Esophagus squamous epithelium (tissue), 5 donors: ENCODE data around the gene CDKAL1. TPM values are rescaled to one million over a fixed set of nuclear protein-coding genes. Genes with fewer than 3 reads are reported as not detected.

Experiments
- DNase-seq: peaks from one replicate; lab custom pipeline; 2025; lab: John Stamatoyannopoulos, UW
- H3K27ac ChIP-seq, 4 donors: fragments of 200-600 bp; sonication (generic); one replicate each; pipeline ENCODE4 v1.5.1; 2016 to 2019; ENCODE audit warnings: mild to moderate bottlenecking in 1 of 4
- H3K27me3 ChIP-seq, 4 donors: fragments of 200-600 bp; sonication (generic); 1 replicate in 3 of 4; 2 replicates in 1 of 4; pipeline versions ENCODE4 v1.5.1 to v1.6.0; 2017 to 2021; ENCODE audit warnings: antibody characterized with exemption in 1 of 4
- H3K36me3 ChIP-seq, 3 donors: fragments of 200-600 bp; sonication (generic); one replicate each; pipeline ENCODE4 v1.5.1; 2016 to 2019
- H3K4me1 ChIP-seq, 3 donors: fragments of 200-600 bp; sonication (generic); one replicate each; pipeline ENCODE4 v1.5.1; 2017 to 2019
- H3K4me3 ChIP-seq, 4 donors: fragments of 200-600 bp; sonication (generic); 1 replicate in 3 of 4; 2 replicates in 1 of 4; pipeline ENCODE4 v1.5.1; 2016 to 2019; ENCODE audit warnings: mild to moderate bottlenecking in 2 of 4, moderate library complexity in 1 of 4
- H3K9me3 ChIP-seq, 3 donors: fragments of 200-600 bp; sonication (generic); one replicate each; pipeline ENCODE4 v1.5.1; 2016 to 2019
- CTCF ChIP-seq, 6 experiments: fragments of 450-650 bp in 4 of 6; fragments of 200-600 bp in 2 of 6; sonication (generic) in 2 of 6; IDR thresholded peaks; one replicate each; pipeline ENCODE4 v1.5.1; 2016 to 2019; ENCODE audit warnings: antibody characterized with exemption in 6 of 6, mild to moderate bottlenecking in 4 of 6, moderate library complexity in 4 of 6
- POLR2A ChIP-seq, 4 donors: fragments of 450-650 bp; IDR thresholded peaks; one replicate each; pipeline ENCODE4 v1.6.1; 2017; ENCODE audit warnings: antibody characterized with exemption in 4 of 4, mild to moderate bottlenecking in 4 of 4, moderate library complexity in 3 of 4
- WGBS, 2 donors: methylation state at CpG; one replicate each; pipeline ENCODE4 v1.1.5; 2018; 5-methylcytosine and 5-hydroxymethylcytosine counted together
- intact Hi-C: fragments of 100-400 bp; cut with DNase I; formaldehyde crosslinking; loops from one replicate; pipeline ENCODE4 v1.15.0; 2022
- total RNA-seq, 4 donors: library from RNA; depleted of rRNA; stranded (reverse); fragments of >200 nt; gene quantifications; one replicate each; pipeline ENCODE4 v1.1.0, GENCODE V29; 2016
- donor health status: DM: yes; HTN: yes; CAD: no.

The CDKAL1 gene
- total RNA-seq, 4 donors from 2014 or later: 6.5 to 13.0 (median 10.7) TPM

DNA sequence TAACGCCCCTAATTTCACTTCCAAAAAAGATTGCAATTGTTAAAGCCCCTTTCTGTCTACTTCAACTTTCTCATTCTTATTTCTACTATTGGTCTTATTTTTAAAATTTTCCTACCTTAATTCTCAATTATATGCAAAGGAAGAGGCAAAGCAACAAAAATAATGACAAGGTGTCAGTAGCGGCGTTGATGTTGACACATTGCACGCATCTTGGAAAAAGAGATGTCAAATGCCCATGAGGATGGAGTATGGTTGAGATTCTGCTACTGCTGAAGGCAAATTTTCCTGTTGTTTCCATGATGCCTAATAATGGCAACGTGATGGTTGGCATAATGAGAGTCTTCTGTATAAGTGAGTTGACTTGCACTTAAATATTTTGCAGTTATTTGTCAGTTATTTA lies 258.9 kb downstream of the CDKAL1 start:
- Histone ChIP-seq H3K27me3 (no peaks in the 10 kb centered on the region), H3K4me1 (no peaks in the 10 kb centered on the region), H3K36me3 (no peaks in the 10 kb centered on the region), H3K9me3 (no peaks in the 10 kb centered on the region), H3K27ac (no peak overlapping the region), H3K4me3 (no peak overlapping the region)
- DNase-seq: no peak
- intact Hi-C loops: no loop called here
- TF ChIP-seq POLR2A (IDR thresholded peaks at IDR 0.05) (no peak), CTCF (IDR thresholded peaks at IDR 0.05) (no peak)
- WGBS, 2 donors: 78 to 79% methylated on average over 5 of the region's 5 CpGs

DNA sequence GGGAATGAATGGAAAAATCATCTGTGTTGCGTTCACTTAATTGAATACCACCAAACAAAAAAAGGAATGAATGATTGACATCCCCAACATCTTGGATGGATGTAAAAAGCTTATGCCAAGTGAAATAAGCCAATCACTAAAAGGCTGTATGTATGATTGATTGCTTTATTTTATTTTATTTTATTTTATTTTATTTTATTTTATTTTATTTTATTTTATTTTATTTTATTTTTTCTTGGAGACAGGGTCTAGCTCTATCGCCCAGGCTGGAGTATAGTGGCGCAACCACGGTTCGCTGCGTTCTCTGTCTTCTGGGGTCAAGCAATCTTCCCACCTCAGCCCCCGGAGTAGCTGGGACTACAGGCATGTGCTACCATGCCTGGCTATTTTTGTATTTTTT lies 263.3 kb downstream of the CDKAL1 start:
- TF ChIP-seq CTCF (IDR thresholded peaks at IDR 0.05): no peak
- TF ChIP-seq POLR2A (IDR thresholded peaks at IDR 0.05): no peak
- WGBS, 2 donors: 96 to 98% methylated on average over 2 to 7 of the region's 7 CpGs
- intact Hi-C loops: no loop called here
- no peaks in the 10 kb centered on the region for H3K36me3 ChIP-seq
- H3K4me3 ChIP-seq: no peak overlapping the region
- no peak for DNase-seq
- no peaks in the 10 kb centered on the region for H3K4me1 ChIP-seq
- no peak overlapping the region for H3K27ac ChIP-seq
- no peaks in the 10 kb centered on the region for H3K27me3 ChIP-seq
- H3K9me3 ChIP-seq: no peaks in the 10 kb centered on the region

GRCh38 chr6:20800229-20800628 lies 266.0 kb downstream of the CDKAL1 start:
- H3K27ac ChIP-seq: no peak overlapping the region
- H3K4me1 ChIP-seq: no peaks in the 10 kb centered on the region
- H3K27me3 ChIP-seq: no peaks in the 10 kb centered on the region
- no peak overlapping the region for H3K4me3 ChIP-seq
- TF ChIP-seq CTCF (IDR thresholded peaks at IDR 0.05) (no peak), POLR2A (IDR thresholded peaks at IDR 0.05) (no peak)
- no peak for DNase-seq
- intact Hi-C loops: no loop called here
- H3K36me3 ChIP-seq: no peaks in the 10 kb centered on the region
- no peaks in the 10 kb centered on the region for H3K9me3 ChIP-seq

- H3K36me3 ChIP-seq: no peaks in the 10 kb centered on the region
Observed at GRCh38 chr6:20800653-20801052, 266.4 kb downstream of the CDKAL1 start.

GRCh38 chr6:20801595-20801994 lies 267.3 kb downstream of the CDKAL1 start:
- WGBS, 2 donors: 97% methylated on average over 3 of the region's 3 CpGs
- intact Hi-C loops: no loop called here
- H3K4me1 ChIP-seq: no peaks in the 10 kb centered on the region
- no peak overlapping the region for H3K4me3 ChIP-seq
- H3K9me3 ChIP-seq: peaks cover 0 to 3% (median 0%) of the 10 kb centered on the region in 3 donors
- no peak overlapping the region for H3K27ac ChIP-seq
- no peak for DNase-seq
- TF ChIP-seq CTCF (IDR thresholded peaks at IDR 0.05): no peak
- TF ChIP-seq POLR2A (IDR thresholded peaks at IDR 0.05): no peak
- no peaks in the 10 kb centered on the region for H3K27me3 ChIP-seq
- H3K36me3 ChIP-seq: no peaks in the 10 kb centered on the region

More at GRCh38 chr6:20800653-20801052, 266.4 kb downstream of the CDKAL1 start:
- H3K9me3 ChIP-seq: no peaks in the 10 kb centered on the region
- intact Hi-C loops: no loop called here
- no peak overlapping the region for H3K4me3 ChIP-seq
- no peaks in the 10 kb centered on the region for H3K4me1 ChIP-seq
- WGBS, 2 donors: 96% methylated on average over 4 of the region's 4 CpGs
- no peak overlapping the region for H3K27ac ChIP-seq
- TF ChIP-seq POLR2A (IDR thresholded peaks at IDR 0.05) (no peak), CTCF (IDR thresholded peaks at IDR 0.05) (no peak)
- H3K27me3 ChIP-seq: no peaks in the 10 kb centered on the region
- no peak for DNase-seq
